T-helper 2 cell treated with Interferon-gamma antibody and Interleukin-4, amounts not matched to agents 5 μg/mL and 100 μg/mL, for 36 hours (primary cell): Measurements from ENCODE around the gene CNTN4.

Source experiments
- DNase-seq: peaks from one replicate; pipeline ENCODE4 v3.0.0; 2021; ENCODE audit warnings: low spot score
- H3K27ac Mint-ChIP-seq: one replicate; pipeline ENCODE4 v1.8.0; 2021; ENCODE audit warnings: mild to moderate bottlenecking, mixed read lengths
- H3K27me3 Mint-ChIP-seq: one replicate; pipeline ENCODE4 v1.8.0; 2021; ENCODE audit warnings: low read depth, mixed read lengths
- H3K36me3 Mint-ChIP-seq: one replicate; pipeline ENCODE4 v1.8.0; 2021; ENCODE audit warnings: low read depth, mixed read lengths
- H3K4me1 Mint-ChIP-seq: one replicate; pipeline ENCODE4 v1.8.0; 2021; ENCODE audit warnings: low read depth, mixed read lengths
- H3K4me3 Mint-ChIP-seq: one replicate; pipeline ENCODE4 v1.8.0; 2022; ENCODE audit warnings: mild to moderate bottlenecking, moderate library complexity, mixed read lengths
- H3K9me3 Mint-ChIP-seq: one replicate; pipeline ENCODE4 v1.8.0; 2021; ENCODE audit warnings: mixed read lengths

The CNTN4 gene

DNA sequence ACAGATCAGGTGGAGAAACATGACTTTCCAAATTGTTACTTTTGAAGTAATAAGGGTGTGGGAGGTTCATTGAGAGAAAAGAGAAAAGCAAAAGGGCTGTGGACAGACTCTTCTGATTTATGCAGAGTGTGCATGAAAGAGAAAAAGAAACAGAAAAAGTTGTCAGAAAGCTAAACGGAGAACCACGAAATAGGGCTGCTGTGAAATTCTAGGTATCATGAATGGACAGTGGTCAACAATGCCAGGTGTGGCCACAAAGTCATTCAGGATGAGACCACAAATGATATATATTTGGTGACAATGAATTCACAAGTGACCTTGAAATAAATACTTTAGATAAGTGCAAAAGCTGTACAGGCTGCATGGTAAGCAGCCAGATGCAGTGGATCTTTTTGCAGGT lies 841.4 kb downstream of the CNTN4 start:
- DNase-seq: no peak
- H3K36me3 Mint-ChIP-seq: no peaks in the 10 kb centered on the region
- H3K4me1 Mint-ChIP-seq: peaks cover 2% of the 10 kb centered on the region
- peaks cover 3% of the 10 kb centered on the region for H3K27me3 Mint-ChIP-seq
- no peaks in the 10 kb centered on the region for H3K9me3 Mint-ChIP-seq
- no peak overlapping the region for H3K4me3 Mint-ChIP-seq
- H3K27ac Mint-ChIP-seq: no peak overlapping the region

DNA sequence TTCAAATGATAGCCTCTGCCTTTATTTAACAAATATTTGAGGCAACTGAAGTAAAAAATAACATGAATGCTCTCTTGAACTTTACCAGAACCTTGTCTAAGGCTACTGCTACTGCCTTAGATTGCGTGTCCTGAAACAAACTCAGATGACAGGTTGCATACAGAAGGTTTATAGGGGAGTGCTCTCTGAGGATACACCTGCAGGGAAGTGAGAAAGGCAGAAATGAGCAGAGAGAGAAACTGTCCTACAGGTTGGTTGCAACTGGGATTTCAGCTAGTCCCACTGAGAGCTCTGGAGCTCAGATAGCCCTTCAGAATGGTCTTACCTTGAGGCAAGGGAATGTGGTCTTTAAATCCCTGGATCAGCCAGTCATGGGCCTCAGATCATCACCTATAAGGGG lies 846.0 kb downstream of the CNTN4 start:
- no peaks in the 10 kb centered on the region for H3K36me3 Mint-ChIP-seq
- no peaks in the 10 kb centered on the region for H3K9me3 Mint-ChIP-seq
- no peak overlapping the region for H3K4me3 Mint-ChIP-seq
- no peak overlapping the region for H3K27ac Mint-ChIP-seq
- H3K4me1 Mint-ChIP-seq: no peaks in the 10 kb centered on the region
- no peaks in the 10 kb centered on the region for H3K27me3 Mint-ChIP-seq
- DNase-seq: no peak

DNA sequence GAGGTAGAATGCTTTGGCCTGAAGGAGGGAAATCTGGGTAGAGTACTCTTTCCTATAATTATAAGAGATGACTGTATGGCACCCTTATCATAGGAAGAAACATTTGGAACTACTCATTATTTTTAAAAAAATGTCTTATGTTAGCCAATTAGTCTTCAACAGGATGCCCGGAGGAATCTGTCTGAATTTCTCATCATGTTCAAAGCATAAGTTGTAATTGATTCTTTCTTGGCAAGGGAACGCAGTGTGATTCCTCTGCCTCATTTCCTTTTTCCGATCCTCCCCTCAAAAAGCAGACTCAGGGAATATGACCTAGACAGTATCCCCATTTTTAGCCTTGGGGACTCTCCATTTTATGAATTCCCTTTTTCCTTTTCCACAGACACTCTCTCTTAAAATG lies 846.5 kb downstream of the CNTN4 start:
- Mint-ChIP-seq H3K27ac (no peak overlapping the region), H3K9me3 (no peaks in the 10 kb centered on the region), H3K36me3 (no peaks in the 10 kb centered on the region), H3K4me1 (no peaks in the 10 kb centered on the region), H3K4me3 (no peak overlapping the region), H3K27me3 (no peaks in the 10 kb centered on the region)
- no peak for DNase-seq

DNA sequence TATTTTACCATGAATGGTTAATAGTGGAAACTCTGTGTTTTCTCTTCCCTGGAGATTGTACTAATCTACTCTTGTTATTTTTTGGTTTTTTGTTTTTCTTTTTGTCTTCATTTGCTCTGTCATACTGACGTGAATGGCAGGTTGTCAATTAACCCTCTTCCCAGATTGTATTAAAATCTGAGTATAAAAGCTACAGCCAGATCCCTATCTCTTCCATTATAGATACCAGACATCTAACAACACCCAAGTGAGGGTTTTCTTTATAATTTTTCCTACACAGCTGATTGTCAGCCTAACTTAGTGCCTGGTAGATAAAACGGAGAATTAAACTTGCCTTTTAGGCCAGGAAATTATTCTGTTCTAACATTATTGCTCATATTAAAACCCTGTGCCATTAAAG lies 848.9 kb downstream of the CNTN4 start:
- H3K9me3 Mint-ChIP-seq: no peaks in the 10 kb centered on the region
- H3K4me3 Mint-ChIP-seq: no peak overlapping the region
- H3K36me3 Mint-ChIP-seq: no peaks in the 10 kb centered on the region

DNA sequence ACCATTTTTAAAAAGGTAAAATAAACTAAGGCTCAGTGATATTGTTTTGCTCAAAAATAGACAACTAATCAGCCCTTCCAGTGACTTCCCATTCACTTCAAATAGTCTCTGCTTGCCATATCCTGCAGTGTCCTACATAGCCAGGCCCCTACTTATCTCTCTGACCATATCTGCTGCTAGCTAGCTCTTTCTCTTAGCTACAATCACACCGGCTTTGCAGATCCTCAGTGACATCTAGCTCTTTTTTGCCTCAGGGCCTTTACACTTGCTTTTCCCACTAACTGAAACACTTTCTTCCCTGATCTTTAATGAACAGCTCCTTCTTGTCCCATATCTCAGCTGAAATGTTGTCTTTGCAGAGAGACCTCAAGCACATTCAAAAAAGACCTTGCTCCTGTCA lies 850.2 kb downstream of the CNTN4 start:
- Mint-ChIP-seq H3K27ac (no peak overlapping the region), H3K36me3 (no peaks in the 10 kb centered on the region), H3K27me3 (no peaks in the 10 kb centered on the region), H3K4me3 (no peak overlapping the region), H3K9me3 (no peaks in the 10 kb centered on the region), H3K4me1 (no peaks in the 10 kb centered on the region)
- DNase-seq: no peak

More for the DNA sequence above, 848.9 kb downstream of the CNTN4 start:
- no peaks in the 10 kb centered on the region for H3K4me1 Mint-ChIP-seq
- DNase-seq: no peak
- H3K27me3 Mint-ChIP-seq: no peaks in the 10 kb centered on the region
- H3K27ac Mint-ChIP-seq: no peak overlapping the region

DNA sequence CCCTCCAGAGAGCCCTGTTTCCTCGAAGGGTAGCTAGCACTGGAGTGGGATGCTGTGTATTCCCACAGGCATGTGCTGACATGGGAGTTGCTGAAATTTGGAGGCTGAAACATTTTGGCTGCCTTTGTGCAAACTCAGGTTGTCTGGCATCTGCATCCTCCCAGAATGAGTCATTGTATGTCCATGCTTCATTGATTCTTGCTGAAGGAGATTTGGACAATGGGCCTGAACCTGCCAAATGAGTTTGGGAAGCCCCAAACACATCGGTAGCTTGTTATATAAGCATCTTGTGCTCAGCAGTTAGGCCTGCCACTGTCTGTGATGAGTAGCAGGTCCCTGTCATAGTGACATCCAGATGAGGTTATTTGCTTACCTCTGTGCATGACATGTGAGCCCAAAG lies 851.5 kb downstream of the CNTN4 start:
- Mint-ChIP-seq H3K27me3 (no peaks in the 10 kb centered on the region), H3K36me3 (no peaks in the 10 kb centered on the region), H3K4me3 (no peak overlapping the region), H3K4me1 (no peaks in the 10 kb centered on the region), H3K27ac (no peak overlapping the region), H3K9me3 (no peaks in the 10 kb centered on the region)
- no peak for DNase-seq

DNA sequence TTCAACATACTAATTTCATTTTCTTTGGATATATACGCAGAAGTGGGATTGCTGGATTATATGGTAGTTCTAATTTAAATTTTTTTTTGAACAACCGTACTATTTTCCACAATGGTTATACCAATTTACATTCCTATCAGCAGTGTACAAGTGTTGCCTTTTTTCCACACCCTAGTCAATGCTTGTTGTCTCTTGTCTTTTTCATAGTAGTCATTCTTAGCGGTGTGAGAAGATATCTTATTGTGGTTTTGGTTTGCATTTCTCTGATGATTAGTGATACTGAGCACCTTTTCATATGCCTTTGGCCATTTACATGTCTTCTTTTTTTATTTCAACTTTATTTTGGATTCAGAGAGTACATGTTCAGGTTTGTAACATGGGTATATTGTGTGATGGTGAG lies 858.4 kb downstream of the CNTN4 start:
- H3K36me3 Mint-ChIP-seq: no peaks in the 10 kb centered on the region
- no peak overlapping the region for H3K4me3 Mint-ChIP-seq
- H3K27ac Mint-ChIP-seq: no peak overlapping the region
- H3K9me3 Mint-ChIP-seq: no peaks in the 10 kb centered on the region
- H3K4me1 Mint-ChIP-seq: no peaks in the 10 kb centered on the region
- no peak for DNase-seq
- H3K27me3 Mint-ChIP-seq: no peaks in the 10 kb centered on the region

DNA sequence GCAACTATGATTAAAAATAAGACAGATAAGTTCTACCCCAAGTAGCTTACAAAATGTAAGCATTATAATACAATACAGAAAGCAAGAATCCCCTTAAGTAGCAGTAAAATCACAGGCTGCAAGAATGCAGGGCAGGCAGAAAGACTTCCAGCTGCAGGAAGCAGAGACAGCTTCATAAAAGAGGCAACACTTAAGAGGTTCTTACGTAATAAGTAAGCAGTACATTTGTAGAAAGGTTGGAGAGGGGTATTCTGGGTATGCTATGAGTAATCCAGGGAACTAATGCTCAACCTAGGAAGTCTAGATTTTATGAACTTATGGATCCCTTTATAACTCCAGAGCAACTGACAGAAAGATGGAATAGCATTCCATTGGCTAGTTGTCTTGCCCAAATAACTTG lies 859.9 kb downstream of the CNTN4 start:
- Mint-ChIP-seq H3K4me1 (no peaks in the 10 kb centered on the region), H3K9me3 (no peaks in the 10 kb centered on the region), H3K27ac (no peak overlapping the region), H3K27me3 (no peaks in the 10 kb centered on the region), H3K4me3 (no peak overlapping the region), H3K36me3 (no peaks in the 10 kb centered on the region)
- no peak for DNase-seq

DNA sequence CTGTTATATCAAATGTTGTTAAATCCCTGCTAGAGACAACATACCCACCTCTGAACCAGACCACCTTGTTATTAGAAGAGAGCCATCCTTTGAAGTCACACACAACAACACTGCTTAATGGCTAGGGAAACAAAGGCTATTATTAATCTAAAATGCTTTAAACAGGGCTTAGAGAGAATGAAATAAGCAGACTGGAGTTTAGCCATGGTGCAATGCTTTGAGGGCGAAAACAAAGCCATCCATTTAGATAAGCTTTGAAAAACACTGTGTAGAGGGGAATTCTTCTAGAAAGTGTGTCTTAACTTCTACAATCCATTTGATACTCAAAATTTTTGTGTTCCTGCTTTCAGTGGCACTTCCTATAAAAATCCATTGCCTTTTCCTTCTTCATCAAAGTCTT lies 862.9 kb downstream of the CNTN4 start:
- no peak for DNase-seq
- H3K4me3 Mint-ChIP-seq: no peak overlapping the region
- no peaks in the 10 kb centered on the region for H3K4me1 Mint-ChIP-seq
- no peaks in the 10 kb centered on the region for H3K36me3 Mint-ChIP-seq
- no peaks in the 10 kb centered on the region for H3K9me3 Mint-ChIP-seq
- no peak overlapping the region for H3K27ac Mint-ChIP-seq
- no peaks in the 10 kb centered on the region for H3K27me3 Mint-ChIP-seq

DNA sequence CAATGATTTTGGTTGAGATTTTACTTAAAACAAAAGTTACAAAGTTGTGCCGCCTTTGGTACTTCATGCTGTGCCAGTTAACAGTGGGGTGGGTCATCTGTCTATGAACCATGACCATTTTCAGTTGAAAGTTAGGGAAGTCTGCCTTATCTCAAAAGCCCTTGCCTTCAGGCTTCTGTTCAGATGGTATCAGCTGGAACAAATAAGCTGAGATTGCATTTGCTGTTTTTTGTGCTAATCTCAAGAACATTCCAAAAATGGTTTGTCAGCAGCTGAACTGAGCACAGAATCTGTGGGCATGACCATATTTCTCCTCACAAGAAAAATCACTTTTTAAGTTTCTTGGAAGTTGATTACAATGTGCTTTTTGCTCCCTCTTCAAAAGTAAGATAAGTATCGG lies 869.2 kb downstream of the CNTN4 start:
- Mint-ChIP-seq H3K4me1 (no peaks in the 10 kb centered on the region), H3K27me3 (peaks cover 2% of the 10 kb centered on the region)

DNA sequence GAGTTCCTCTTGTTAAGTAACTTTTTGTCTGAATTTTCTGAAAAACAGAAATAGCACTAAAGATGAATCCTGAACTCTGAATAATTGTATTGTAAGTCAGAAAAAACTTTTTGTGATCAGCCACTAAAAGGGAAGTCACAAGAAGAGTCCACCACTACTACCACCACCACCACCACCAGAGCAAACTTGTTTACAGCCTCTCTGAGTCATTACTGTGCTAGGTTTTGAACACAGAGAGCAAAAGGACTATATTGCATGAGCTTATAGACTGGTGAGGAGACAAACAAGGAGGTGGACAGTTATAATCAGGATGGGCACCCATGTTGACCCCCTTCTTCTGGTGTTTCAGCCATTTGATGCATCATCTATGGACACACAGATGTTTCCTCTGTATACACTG lies 869.8 kb downstream of the CNTN4 start:
- Mint-ChIP-seq H3K4me1 (no peaks in the 10 kb centered on the region), H3K9me3 (no peaks in the 10 kb centered on the region), H3K27ac (no peak overlapping the region), H3K27me3 (peaks cover 2% of the 10 kb centered on the region), H3K36me3 (no peaks in the 10 kb centered on the region), H3K4me3 (no peak overlapping the region)
- no peak for DNase-seq

More for the DNA sequence above, 869.2 kb downstream of the CNTN4 start:
- Mint-ChIP-seq H3K36me3 (no peaks in the 10 kb centered on the region), H3K27ac (no peak overlapping the region), H3K4me3 (no peak overlapping the region), H3K9me3 (no peaks in the 10 kb centered on the region)
- no peak for DNase-seq

DNA sequence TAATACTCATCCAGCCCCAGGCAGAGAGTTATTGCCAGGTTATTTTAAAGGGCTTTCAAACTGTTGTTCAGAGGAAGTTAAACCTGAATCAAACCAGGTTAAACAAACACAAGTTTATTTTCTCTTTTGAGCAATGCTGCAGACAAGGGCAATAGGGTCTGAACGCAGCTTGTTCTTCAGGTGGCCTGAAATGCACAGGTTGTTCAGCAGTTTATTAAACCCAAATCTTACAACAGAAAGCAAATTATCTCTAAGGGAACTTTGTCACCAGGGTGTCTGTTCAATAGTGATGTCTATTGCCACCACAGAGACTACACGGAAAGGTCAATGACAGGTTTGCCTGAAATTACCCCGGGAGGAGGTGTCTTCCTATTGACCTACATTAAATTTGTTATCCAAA lies 877.5 kb downstream of the CNTN4 start:
- H3K27ac Mint-ChIP-seq: no peak overlapping the region
- no peaks in the 10 kb centered on the region for H3K9me3 Mint-ChIP-seq
- DNase-seq: no peak
- peaks cover 2% of the 10 kb centered on the region for H3K4me1 Mint-ChIP-seq
- H3K4me3 Mint-ChIP-seq: no peak overlapping the region
- no peaks in the 10 kb centered on the region for H3K27me3 Mint-ChIP-seq
- H3K36me3 Mint-ChIP-seq: no peaks in the 10 kb centered on the region

DNA sequence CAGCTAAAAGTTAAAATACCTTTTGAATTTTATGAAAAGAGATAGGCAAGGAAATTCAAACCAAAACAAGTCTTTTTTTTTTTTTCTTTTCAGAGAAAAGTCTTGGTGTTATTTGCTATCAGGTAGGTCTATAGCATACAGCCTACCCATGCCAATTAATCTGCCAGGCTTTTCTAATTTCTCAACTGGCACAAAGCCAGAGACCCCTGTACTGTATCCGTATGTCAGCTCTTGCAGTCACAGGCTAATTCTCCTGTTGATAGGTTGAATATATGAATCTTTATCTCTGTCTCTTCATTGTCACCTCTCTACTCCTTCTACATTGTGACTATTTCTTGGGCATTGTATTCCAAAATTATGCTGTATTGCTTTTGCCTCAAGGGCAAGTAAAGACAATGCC lies 878.1 kb downstream of the CNTN4 start:
- DNase-seq: no peak
- H3K27me3 Mint-ChIP-seq: no peaks in the 10 kb centered on the region

DNA sequence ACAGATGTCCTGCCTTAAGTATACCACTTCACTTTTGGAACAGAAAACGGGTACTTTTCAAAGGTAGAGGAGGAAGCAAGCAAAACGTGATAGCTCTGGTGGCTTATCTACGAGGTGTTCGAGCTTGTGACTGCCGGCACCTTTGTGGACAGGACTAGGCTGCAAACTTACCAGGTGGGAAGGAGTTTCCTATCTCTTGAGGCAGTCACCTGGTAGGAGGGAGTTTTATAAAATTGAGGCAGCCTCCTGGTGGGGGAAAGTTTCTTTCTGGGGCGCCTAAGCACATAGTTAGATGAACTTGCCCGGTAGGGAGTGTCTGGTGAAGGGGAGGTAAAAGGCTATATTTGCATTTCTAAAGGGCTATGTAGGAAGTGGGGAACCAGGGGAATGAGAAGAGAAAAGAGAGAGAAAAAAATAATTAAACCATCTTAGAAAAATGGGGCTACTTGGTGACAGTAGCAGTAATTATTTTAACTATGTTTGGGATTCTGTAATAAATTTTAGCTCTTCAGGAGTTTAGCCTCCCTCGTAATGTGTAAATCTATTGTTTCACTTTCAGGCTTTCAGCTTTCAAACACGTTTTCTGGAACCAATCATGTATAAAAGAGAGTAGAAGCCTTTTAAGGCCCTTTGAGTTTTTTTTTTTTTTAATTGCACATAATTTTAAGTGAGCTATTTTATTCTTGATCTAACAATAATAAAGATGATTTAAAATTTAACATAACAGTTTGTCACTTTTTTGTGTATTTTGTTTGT lies 880.5 kb downstream of the CNTN4 start:
- Mint-ChIP-seq H3K4me1 (peaks cover 2% of the 10 kb centered on the region), H3K36me3 (no peaks in the 10 kb centered on the region), H3K9me3 (no peaks in the 10 kb centered on the region), H3K27me3 (no peaks in the 10 kb centered on the region), H3K27ac (no peak overlapping the region), H3K4me3 (no peak overlapping the region)
- DNase-seq: no peak

More for the DNA sequence above, 878.1 kb downstream of the CNTN4 start:
- H3K4me3 Mint-ChIP-seq: no peak overlapping the region
- no peak overlapping the region for H3K27ac Mint-ChIP-seq
- peaks cover 2% of the 10 kb centered on the region for H3K4me1 Mint-ChIP-seq
- H3K9me3 Mint-ChIP-seq: no peaks in the 10 kb centered on the region
- no peaks in the 10 kb centered on the region for H3K36me3 Mint-ChIP-seq
